IMR-90 (cell line): Measurements from ENCODE around the gene SHC1. TPM values are rescaled to one million over a fixed set of nuclear protein-coding genes. Genes with fewer than 3 reads are reported as not detected.
A peak's percentile ranks its signal among the peaks of the same experiment; 100 is the strongest.

ENCODE experiments used
- ATAC-seq: fragments of 200-7000 bp; cut with Tn5 transposase; 2 replicates; pipeline ENCODE4 v1.9.1; 2020; ENCODE audit warnings: low read depth, mild to moderate bottlenecking, moderate library complexity
- BruUV-seq: library from RNA; stranded (reverse); fragments of 400-500 nt; replicated peaks from 2 replicates; lab custom pipeline; 2021; lab: Mats Ljungman, UMichigan
- CTCF ChIA-PET: fragments of 300-600 bp; formaldehyde crosslinking; extraction: SDS; loops from one replicate; lab custom pipeline; 2021; ENCODE audit warnings: antibody characterized with exemption; lab: Yijun Ruan, JAX
- POLR2A ChIA-PET: fragments of 300-600 bp; sonication (Branson Sonifier 250); formaldehyde crosslinking; loops from one replicate; lab custom pipeline; 2022; ENCODE audit warnings: antibody characterized with exemption; ENCODE audit not compliant: unreplicated experiment; lab: Charles Lee
- DNase-seq: peaks from one replicate; pipeline ENCODE4 v3.0.0; 2013
- H2AFZ ChIP-seq: replicated peaks from 2 replicates; pipeline ENCODE3; 2013; ENCODE audit warnings: low read length, mild to moderate bottlenecking; ENCODE audit not compliant: poor library complexity
- H2AK5ac ChIP-seq: 2 replicates; pipeline ENCODE4 v1.6.1; 2013; ENCODE audit warnings: low read depth, low read length, inconsistent platforms
- H2AK9ac ChIP-seq: replicated peaks from 2 replicates; pipeline ENCODE3; 2013; ENCODE audit warnings: mild to moderate bottlenecking, low read depth, low read length, moderate library complexity; ENCODE audit not compliant: poor library complexity
- H2BK120ac ChIP-seq: 2 replicates; pipeline ENCODE4 v1.6.1; 2013; ENCODE audit warnings: low read depth, low read length, inconsistent platforms
- H2BK15ac ChIP-seq: 3 replicates; pipeline ENCODE4 v1.6.1; 2013; ENCODE audit warnings: low read depth, low read length, inconsistent platforms
- H2BK20ac ChIP-seq: 2 replicates; pipeline ENCODE4 v1.6.1; 2013; ENCODE audit warnings: low read depth, mild to moderate bottlenecking, inconsistent platforms, low read length, moderate library complexity
- H2BK5ac ChIP-seq: 2 replicates; pipeline ENCODE4 v1.6.1; 2013; ENCODE audit warnings: mild to moderate bottlenecking, low read depth, low read length, inconsistent platforms; ENCODE audit not compliant: poor library complexity, severe bottlenecking
- H3K14ac ChIP-seq: replicated peaks from 2 replicates; pipeline ENCODE4 v1.6.1; 2013; ENCODE audit warnings: low read depth, low read length, inconsistent platforms
- H3K18ac ChIP-seq: 2 replicates; pipeline ENCODE4 v1.6.1; 2013; ENCODE audit warnings: low read depth, low read length, control low read depth
- H3K23ac ChIP-seq: 2 replicates; pipeline ENCODE4 v1.6.1; 2013; ENCODE audit warnings: low read depth, low read length, inconsistent platforms
- H3K27ac ChIP-seq: 2 replicates; pipeline ENCODE4 v1.5.1; 2013; ENCODE audit warnings: mild to moderate bottlenecking, control low read depth, low read length; ENCODE audit not compliant: insufficient read depth
- H3K27me3 ChIP-seq: 2 replicates; pipeline ENCODE4 v1.6.1; 2013; ENCODE audit warnings: low read length; ENCODE audit not compliant: control insufficient read depth, insufficient read depth
- H3K36me3 ChIP-seq: 2 replicates; pipeline ENCODE4 v1.6.1; 2013; ENCODE audit warnings: low read length, mixed read lengths; ENCODE audit not compliant: control insufficient read depth, insufficient read depth
- H3K4ac ChIP-seq: 2 replicates; pipeline ENCODE4 v1.6.1; 2013; ENCODE audit warnings: low read depth, low read length, inconsistent platforms
- H3K4me1 ChIP-seq: 2 replicates; pipeline ENCODE4 v1.6.1; 2013; ENCODE audit warnings: low read length, mixed read lengths; ENCODE audit not compliant: control insufficient read depth, insufficient read depth
- H3K4me2 ChIP-seq: 2 replicates; pipeline ENCODE4 v1.6.1; 2013; ENCODE audit warnings: low read depth, mild to moderate bottlenecking, control low read depth, low read length, moderate library complexity
- H3K4me3 ChIP-seq: 2 replicates; pipeline ENCODE4 v1.5.1; 2013; ENCODE audit warnings: low read depth, mild to moderate bottlenecking, control low read depth, low read length, moderate library complexity; ENCODE audit not compliant: insufficient read depth
- H3K56ac ChIP-seq: 2 replicates; pipeline ENCODE4 v1.6.1; 2013; ENCODE audit warnings: low read length, inconsistent platforms; ENCODE audit not compliant: insufficient read depth; ENCODE audit errors: extremely low read depth
- H3K79me1 ChIP-seq, 2 experiments: 2 replicates each; pipeline ENCODE4 v1.6.1; 2013; ENCODE audit warnings: low read length in 2 of 2, inconsistent platforms in 1 of 2, low read depth in 1 of 2
- H3K9ac ChIP-seq: 2 replicates; pipeline ENCODE4 v1.6.1; 2013; ENCODE audit warnings: low read depth, low read length, control low read depth
- H3K9me1 ChIP-seq: 2 replicates; pipeline ENCODE4 v1.6.1; 2013; ENCODE audit warnings: low read length, inconsistent platforms; ENCODE audit not compliant: insufficient read depth
- H3K9me3 ChIP-seq: 2 replicates; pipeline ENCODE4 v1.6.1; 2013; ENCODE audit warnings: low read length; ENCODE audit not compliant: control insufficient read depth, insufficient read depth
- H4K20me1 ChIP-seq: 2 replicates; pipeline ENCODE4 v1.6.1; 2013; ENCODE audit warnings: low read length, inconsistent platforms; ENCODE audit not compliant: insufficient read depth
- H4K5ac ChIP-seq: 2 replicates; pipeline ENCODE4 v1.6.1; 2013; ENCODE audit warnings: mild to moderate bottlenecking, low read depth, low read length, control low read depth
- H4K8ac ChIP-seq, 2 experiments: 2 replicates each; pipeline ENCODE4 v1.6.1; 2013; ENCODE audit warnings: low read depth in 2 of 2, low read length in 2 of 2, control low read depth in 1 of 2, inconsistent platforms in 1 of 2
- H4K91ac ChIP-seq: 2 replicates; pipeline ENCODE4 v1.6.1; 2013; ENCODE audit warnings: low read depth, low read length, inconsistent platforms; ENCODE audit not compliant: insufficient read depth
- CEBPB ChIP-seq: IDR thresholded peaks from 2 replicates; pipeline ENCODE4 v1.6.1; 2012; ENCODE audit warnings: low read depth, low read length, improper control_type of control experiment
- CHD1 ChIP-seq: IDR thresholded peaks from 2 replicates; pipeline ENCODE4 v1.6.1; 2012; ENCODE audit warnings: low read depth, low read length, improper control_type of control experiment
- CTCF ChIP-seq: conservative IDR thresholded peaks from 2 replicates; pipeline ENCODE4 v1.5.1; 2012; ENCODE audit warnings: mild to moderate bottlenecking, low read depth, low read length, improper control_type of control experiment
- ELK1 ChIP-seq: fragments of 150-350 bp; IDR thresholded peaks from 2 replicates; pipeline ENCODE4 v1.6.1; 2016; ENCODE audit warnings: low read depth, mild to moderate bottlenecking, low read length, moderate library complexity, borderline replicate concordance
- FOS ChIP-seq: fragments of 150-350 bp; IDR thresholded peaks from 2 replicates; pipeline ENCODE4 v1.6.1; 2016; ENCODE audit warnings: low read depth, low read length
- MAFK ChIP-seq: IDR thresholded peaks from 2 replicates; pipeline ENCODE4 v1.6.1; 2012; ENCODE audit warnings: low read depth, low read length, improper control_type of control experiment
- MXI1 ChIP-seq: IDR thresholded peaks from 2 replicates; pipeline ENCODE4 v1.6.1; 2012; ENCODE audit warnings: low read depth, mild to moderate bottlenecking, low read length, moderate library complexity, borderline replicate concordance
- NFE2L2 ChIP-seq: fragments of 150-350 bp; IDR thresholded peaks from 2 replicates; pipeline ENCODE4 v1.6.1; 2016; ENCODE audit warnings: low read depth, mild to moderate bottlenecking, low read length
- POLR2A ChIP-seq: IDR thresholded peaks from 2 replicates; pipeline ENCODE4 v1.6.1; 2012; ENCODE audit warnings: mild to moderate bottlenecking, low read depth, low read length
- RAD21 ChIP-seq: IDR thresholded peaks from 2 replicates; pipeline ENCODE4 v1.6.1; 2012; ENCODE audit warnings: low read length, improper control_type of control experiment
- RCOR1 ChIP-seq: IDR thresholded peaks from 2 replicates; pipeline ENCODE4 v1.6.1; 2012; ENCODE audit warnings: mild to moderate bottlenecking, low read length, improper control_type of control experiment; ENCODE audit not compliant: insufficient replicate concordance
- SMC3 ChIP-seq: fragments of 150-350 bp; IDR thresholded peaks from 2 replicates; pipeline ENCODE4 v1.6.1; 2016; ENCODE audit warnings: low read depth, mild to moderate bottlenecking, antibody characterized with exemption, low read length, moderate library complexity
- USF2 ChIP-seq: fragments of 150-350 bp; IDR thresholded peaks from 2 replicates; pipeline ENCODE4 v1.6.1; 2017; ENCODE audit warnings: mild to moderate bottlenecking, antibody characterized with exemption, low read length, low read depth
- WGBS, 2 experiments: methylation state at CpG; one replicate each; pipeline versions ENCODE4 v1.1.5 to v1.1.7; 2013; ENCODE audit warnings: missing lambda C conversion rate in 2 of 2; ENCODE audit not compliant: insufficient read length in 1 of 2; ENCODE audit errors: extremely low coverage in 2 of 2; 5-methylcytosine and 5-hydroxymethylcytosine counted together
- dilution Hi-C: fragments of 300-500 bp; cut with HindIII; formaldehyde crosslinking; loops from one replicate; pipeline ENCODE4 v1.14.3; 2018; ENCODE audit warnings: low sequenced_read_pairs; ENCODE audit not compliant: unreplicated experiment
- in situ Hi-C: fragments of 300-500 bp; cut with MboI; formaldehyde crosslinking; loops from 3 replicates; pipeline ENCODE4 v1.14.3; 2019; ENCODE audit warnings: low sequenced_read_pairs, inconsistent platforms, mixed read lengths
- intact Hi-C: fragments of 100-400 bp; cut with micrococcal nuclease; formaldehyde crosslinking; loops from 2 replicates; pipeline ENCODE4 v1.10.0; 2022
- polyA plus RNA-seq, 3 experiments: library from polyadenylated mRNA; depleted of rRNA; stranded (reverse); fragments of >200 nt; gene quantifications; 2 replicates each; pipeline ENCODE4 v1.2.3, GENCODE V29; 2012; ENCODE audit warnings: low replicate concordance in 1 of 3
- total RNA-seq: library from RNA; depleted of rRNA; stranded (reverse); fragments of >200 nt; gene quantifications from 2 replicates; pipeline ENCODE4 v1.2.3, GENCODE V29; 2012

The SHC1 gene
- total and polyA plus RNA-seq, 2 of the 4 experiments (the other 2 are of a cell fraction): 352 to 355 TPM

DNA sequence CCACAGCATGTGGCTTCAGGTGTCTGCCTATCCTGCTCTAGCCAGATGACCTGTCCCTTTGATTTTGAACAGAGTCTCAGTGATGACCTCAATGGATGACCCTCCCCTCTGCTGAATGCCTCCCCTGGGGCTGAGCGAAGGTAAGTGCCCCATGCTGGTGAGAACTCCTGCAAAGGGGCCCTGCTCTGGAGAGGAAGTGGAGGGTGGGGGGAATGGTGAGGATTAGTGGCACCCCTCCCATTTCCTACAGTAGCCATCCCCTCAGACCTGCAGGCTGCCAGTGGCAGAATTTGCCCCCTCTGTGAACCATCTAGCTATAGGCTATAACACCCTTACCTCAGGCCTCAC, 30.4 kb downstream of the SHC1 start:
- no peak overlapping the region for H3K4me3 ChIP-seq
- CTCF ChIA-PET: no interaction called here
- POLR2A ChIA-PET: no interaction called here
- in situ Hi-C loops: no loop called here
- H4K91ac ChIP-seq: no peak overlapping the region
- TF ChIP-seq RAD21 (no peak), CHD1 (no peak), CEBPB (no peak), SMC3 (no peak), POLR2A (no peak), USF2 (no peak), MXI1 (no peak), NFE2L2 (no peak), FOS (no peak), CTCF (no peak), MAFK (no peak), RCOR1 (no peak), ELK1 (no peak)
- no peak overlapping the region for H3K14ac ChIP-seq
- no peak overlapping the region for H3K18ac ChIP-seq
- no peak overlapping the region for H2AK5ac ChIP-seq
- no peak overlapping the region for H4K5ac ChIP-seq
- peaks cover 0 to 11% of the 10 kb centered on the region in 2 experiments; a peak in 2 of 4 replicates for H3K79me1 ChIP-seq
- no peak overlapping the region for H2BK5ac ChIP-seq
- H2BK15ac ChIP-seq: no peak overlapping the region
- intact Hi-C loops: no loop called here
- DNase-seq: no peak
- dilution Hi-C loops: no loop called here
- H2AFZ ChIP-seq: no peak overlapping the region
- H4K8ac ChIP-seq: no peak overlapping the region
- no peak overlapping the region for H3K9ac ChIP-seq
- H3K4me1 ChIP-seq: peaks cover 2% of the 10 kb centered on the region
- H3K36me3 ChIP-seq: peaks cover 7% of the 10 kb centered on the region
- no peak overlapping the region for H2BK120ac ChIP-seq
- peak overlapping the region; percentile 86 for H2AK9ac ChIP-seq
- no peak overlapping the region for H2BK20ac ChIP-seq
- ATAC-seq: no peak
- no peaks in the 10 kb centered on the region for H3K27me3 ChIP-seq
- BruUV-seq: no TSS peak
- H3K4me2 ChIP-seq: no peak overlapping the region
- no peaks in the 10 kb centered on the region for H3K9me3 ChIP-seq
- H3K9me1 ChIP-seq: peaks cover 11% of the 10 kb centered on the region; the same call in 1 of the 2 replicates
- no CpG with 5 or more reads among the region's 1 CpG for WGBS, 2 experiments
- no peak overlapping the region for H3K23ac ChIP-seq
- no peak overlapping the region for H3K4ac ChIP-seq
- no peaks in the 10 kb centered on the region for H4K20me1 ChIP-seq
- no peak overlapping the region for H3K56ac ChIP-seq
- no peak overlapping the region for H3K27ac ChIP-seq
